ENCODE data around the gene KCNH2. TPM values are rescaled to one million over a fixed set of nuclear protein-coding genes. Genes with fewer than 3 reads are reported as not detected.

Gene KCNH2
- total and polyA plus RNA-seq, 2 experiments from 2014 or later = 8.4 to 9.1 TPM

GRCh38 chr7:150993511-150993910 lies 15.4 kb upstream of the KCNH2 start:
- Histone ChIP-seq H3K4me2 (no peak overlapping the region), H3K27me3 (no peaks in the 10 kb centered on the region), H3K4me1 (ENCODE audit: insufficient read depth) (peaks cover 21% of the 10 kb centered on the region), H3K4me3 (no peak overlapping the region), H3K79me2 (no peaks in the 10 kb centered on the region), H3K27ac (no peak overlapping the region), H3K36me3 (replicated peaks; ENCODE audit: insufficient read depth, low read depth) (no peaks in the 10 kb centered on the region), H2AFZ (no peak overlapping the region), H3K9me3 (ENCODE audit: low read depth) (no peaks in the 10 kb centered on the region), H3K9me2 (replicated peaks; ENCODE audit: insufficient read depth) (no peaks in the 10 kb centered on the region), H4K20me1 (ENCODE audit: insufficient read depth, poor library complexity, severe bottlenecking) (no peaks in the 10 kb centered on the region)
- no peak for TF ChIP-seq EZH2 (IDR thresholded peaks at IDR 0.05; ENCODE audit: borderline replicate concordance)
- TF ChIP-seq CTCF (IDR thresholded peaks at IDR 0.05; ENCODE audit: poor library complexity) = no peak
- no peak for TF ChIP-seq EZH2phosphoT487 (IDR thresholded peaks at IDR 0.05; ENCODE audit: low read depth, severe bottlenecking, unreplicated experiment)
- no peak for DNase-seq (ENCODE audit: low spot score)
- WGBS (ENCODE audit: low lambda C conversion rate, missing lambda C conversion rate) = 98% methylated on average over 10 of the region's 14 CpGs

- H3K9me3 ChIP-seq (ENCODE audit: low read depth) = no peaks in the 10 kb centered on the region
- H2AFZ ChIP-seq = no peak overlapping the region
- peaks cover 24% of the 10 kb centered on the region for H3K4me1 ChIP-seq (ENCODE audit: insufficient read depth)
- no peaks in the 10 kb centered on the region for H3K27me3 ChIP-seq
- no peaks in the 10 kb centered on the region for H3K36me3 ChIP-seq (replicated peaks; ENCODE audit: insufficient read depth, low read depth)
- TF ChIP-seq CTCF (IDR thresholded peaks at IDR 0.05; ENCODE audit: poor library complexity) = no peak
- TF ChIP-seq EZH2phosphoT487 (IDR thresholded peaks at IDR 0.05; ENCODE audit: low read depth, severe bottlenecking, unreplicated experiment) = no peak
- no peak for TF ChIP-seq EZH2 (IDR thresholded peaks at IDR 0.05; ENCODE audit: borderline replicate concordance)
- H3K79me2 ChIP-seq = no peaks in the 10 kb centered on the region
- no peak overlapping the region for H3K4me3 ChIP-seq
- no peaks in the 10 kb centered on the region for H4K20me1 ChIP-seq (ENCODE audit: insufficient read depth, poor library complexity, severe bottlenecking)
- H3K9me2 ChIP-seq (replicated peaks; ENCODE audit: insufficient read depth) = no peaks in the 10 kb centered on the region
- H3K27ac ChIP-seq = peak overlapping the region; percentile 94
- 25% methylated on average over 5 of the region's 5 CpGs for WGBS (ENCODE audit: low lambda C conversion rate, missing lambda C conversion rate)
- DNase-seq (ENCODE audit: low spot score) = peak; percentile 61
- peak overlapping the region; percentile 2 for H3K4me2 ChIP-seq
These were observed 14.7 kb upstream of the KCNH2 start for GRCh38 chr7:150992833-150993302.

- H3K9me3 ChIP-seq (ENCODE audit: low read depth) = no peaks in the 10 kb centered on the region
These were observed 14.0 kb upstream of the KCNH2 start for GRCh38 chr7:150992051-150992640.

More at GRCh38 chr7:150992051-150992640, 14.0 kb upstream of the KCNH2 start:
- Histone ChIP-seq H3K27me3 (no peaks in the 10 kb centered on the region), H3K36me3 (replicated peaks; ENCODE audit: insufficient read depth, low read depth) (no peaks in the 10 kb centered on the region), H3K27ac (peak overlapping the region; percentile 94), H3K4me1 (ENCODE audit: insufficient read depth) (peaks cover 24% of the 10 kb centered on the region), H2AFZ (no peak overlapping the region), H3K79me2 (no peaks in the 10 kb centered on the region), H4K20me1 (ENCODE audit: insufficient read depth, poor library complexity, severe bottlenecking) (no peaks in the 10 kb centered on the region), H3K9me2 (replicated peaks; ENCODE audit: insufficient read depth) (no peaks in the 10 kb centered on the region), H3K4me3 (no peak overlapping the region), H3K4me2 (peak overlapping the region; percentile 2)
- 83% methylated on average over 6 of the region's 6 CpGs for WGBS (ENCODE audit: low lambda C conversion rate, missing lambda C conversion rate)
- TF ChIP-seq EZH2 (IDR thresholded peaks at IDR 0.05; ENCODE audit: borderline replicate concordance) = no peak
- TF ChIP-seq EZH2phosphoT487 (IDR thresholded peaks at IDR 0.05; ENCODE audit: low read depth, severe bottlenecking, unreplicated experiment) = no peak
- TF ChIP-seq CTCF (IDR thresholded peaks at IDR 0.05; ENCODE audit: poor library complexity) = no peak
- no peak for DNase-seq (ENCODE audit: low spot score)

All from hepatocyte (in vitro differentiated cells).